HG03060 (cell line): ENCODE results near the gene AATF.

Source experiments
- ATAC-seq: cut with Tn5 transposase; IDR thresholded peaks from one replicate; pipeline ENCODE4 v1.9.1; 2021; ENCODE audit warnings: low read depth, moderate number of reproducible peaks; ENCODE audit not compliant: unreplicated experiment

The AATF gene

GRCh38 chr17:36977066-36977465 is 28.3 kb downstream of the AATF start:
- ATAC-seq = no peak

GRCh38 chr17:36977568-36977967 is 28.8 kb downstream of the AATF start:
- no peak for ATAC-seq

DNA sequence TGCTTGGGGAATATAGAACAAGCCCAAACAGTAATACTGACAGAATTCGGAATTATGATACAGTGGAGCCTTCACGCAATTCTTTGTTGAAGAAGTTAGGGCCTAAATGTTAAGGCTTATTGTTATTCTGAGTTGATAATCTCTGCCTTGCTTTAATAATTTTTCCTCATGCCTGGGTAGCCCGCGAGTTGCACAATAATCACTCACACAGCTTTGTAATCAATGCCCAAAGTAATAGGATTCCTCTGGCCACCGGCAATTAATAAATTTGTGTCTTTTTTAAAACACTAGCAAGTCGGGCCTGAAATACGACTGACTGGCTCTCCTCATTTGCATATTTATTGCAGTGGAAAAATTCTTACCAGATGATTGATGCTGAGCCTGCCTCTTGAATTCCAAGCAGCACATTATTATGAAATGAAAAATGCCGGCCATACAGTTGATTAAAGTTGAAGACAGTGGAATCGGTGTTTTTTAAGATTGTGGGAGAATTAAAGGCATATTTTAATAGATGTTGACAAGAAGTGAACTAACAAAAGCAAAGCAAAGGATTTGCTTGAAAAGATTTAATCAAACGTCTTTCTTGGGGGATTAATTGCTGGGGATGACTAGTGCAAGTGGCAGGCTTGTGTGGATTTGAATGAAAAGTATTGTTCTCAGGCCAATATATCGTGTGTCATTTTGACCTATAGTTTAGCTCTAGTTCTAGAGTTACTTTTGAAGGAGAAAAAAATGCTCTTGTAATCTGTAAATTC is 30.2 kb downstream of the AATF start:
- ATAC-seq = no peak

GRCh38 chr17:36979565-36979941 is 30.8 kb downstream of the AATF start:
- ATAC-seq = no peak

- ATAC-seq = no peak
Observed at GRCh38 chr17:36980280-36980761, 31.6 kb downstream of the AATF start.

GRCh38 chr17:36983618-36984017 is 34.9 kb downstream of the AATF start:
- no peak for ATAC-seq

- no peak for ATAC-seq
Observed at GRCh38 chr17:36989173-36989572, 40.4 kb downstream of the AATF start.

GRCh38 chr17:36992701-36993100 is 43.9 kb downstream of the AATF start:
- no peak for ATAC-seq

- no peak for ATAC-seq
Observed at GRCh38 chr17:36993227-36993626, 44.5 kb downstream of the AATF start.

GRCh38 chr17:36994438-36994837 is 45.7 kb downstream of the AATF start:
- no peak for ATAC-seq

DNA sequence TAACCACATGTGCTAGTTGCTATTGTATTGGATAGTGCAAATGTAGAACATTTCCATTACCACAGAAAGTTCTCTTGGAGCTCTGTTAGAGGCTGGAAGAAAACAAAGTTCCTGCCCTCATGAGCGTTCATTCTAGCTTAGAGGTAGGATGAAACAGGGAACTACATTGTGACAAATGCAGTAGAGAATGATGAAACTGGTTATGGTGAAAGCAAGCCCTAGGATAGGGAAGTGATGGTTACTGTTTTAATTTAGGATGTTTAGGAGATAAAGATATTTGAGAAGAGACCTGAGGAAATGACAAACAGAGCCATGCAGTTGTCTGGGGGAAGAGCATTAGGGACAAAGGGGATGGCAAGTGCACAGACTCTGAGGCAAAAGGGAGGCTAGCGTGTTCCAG is 50.7 kb downstream of the AATF start:
- no peak for ATAC-seq

DNA sequence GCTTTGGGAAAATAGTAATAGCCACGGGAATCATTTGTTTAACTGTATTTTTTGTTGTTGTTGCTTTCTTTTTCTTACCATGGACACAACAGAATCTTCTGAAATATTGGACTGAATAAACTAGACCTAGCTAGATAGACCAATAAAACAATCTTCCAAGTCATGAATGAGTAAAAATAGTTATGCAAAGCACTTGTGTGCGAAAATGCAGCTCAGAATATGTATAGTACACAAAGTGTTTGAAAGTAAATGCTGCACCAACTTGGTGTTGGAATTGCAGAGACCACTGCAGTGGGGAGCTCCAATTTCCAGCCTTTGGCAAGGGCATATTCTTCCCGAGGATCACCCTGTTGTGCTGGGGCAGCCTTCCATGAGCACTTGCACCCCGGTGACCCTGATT is 68.0 kb downstream of the AATF start:
- ATAC-seq = no peak

- ATAC-seq = no peak
Observed at GRCh38 chr17:37017404-37017803, 68.7 kb downstream of the AATF start.

- ATAC-seq = no peak
Observed at GRCh38 chr17:37019117-37019740, 70.5 kb downstream of the AATF start.

DNA sequence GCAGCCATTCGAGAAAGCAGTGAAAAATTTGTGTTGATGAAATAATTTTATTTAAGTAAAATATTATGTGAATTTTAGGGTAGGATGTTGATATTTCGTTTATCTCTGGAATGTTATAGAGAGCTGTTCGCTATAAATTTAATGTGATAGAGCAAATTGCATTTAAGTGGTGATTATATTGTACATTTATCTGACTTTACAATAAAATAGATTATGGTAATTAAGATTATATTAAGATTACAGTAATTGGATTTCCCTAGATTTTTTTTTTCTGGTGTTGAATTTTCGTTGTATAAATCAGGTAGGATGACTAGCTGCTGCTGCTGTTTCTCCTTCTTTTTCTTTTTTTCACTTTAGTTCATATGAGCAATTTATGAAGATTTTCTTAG is 71.0 kb downstream of the AATF start:
- ATAC-seq = no peak

GRCh38 chr17:37024181-37024637 is 75.5 kb downstream of the AATF start:
- no peak for ATAC-seq

GRCh38 chr17:37025238-37025637 is 76.5 kb downstream of the AATF start:
- ATAC-seq = no peak

DNA sequence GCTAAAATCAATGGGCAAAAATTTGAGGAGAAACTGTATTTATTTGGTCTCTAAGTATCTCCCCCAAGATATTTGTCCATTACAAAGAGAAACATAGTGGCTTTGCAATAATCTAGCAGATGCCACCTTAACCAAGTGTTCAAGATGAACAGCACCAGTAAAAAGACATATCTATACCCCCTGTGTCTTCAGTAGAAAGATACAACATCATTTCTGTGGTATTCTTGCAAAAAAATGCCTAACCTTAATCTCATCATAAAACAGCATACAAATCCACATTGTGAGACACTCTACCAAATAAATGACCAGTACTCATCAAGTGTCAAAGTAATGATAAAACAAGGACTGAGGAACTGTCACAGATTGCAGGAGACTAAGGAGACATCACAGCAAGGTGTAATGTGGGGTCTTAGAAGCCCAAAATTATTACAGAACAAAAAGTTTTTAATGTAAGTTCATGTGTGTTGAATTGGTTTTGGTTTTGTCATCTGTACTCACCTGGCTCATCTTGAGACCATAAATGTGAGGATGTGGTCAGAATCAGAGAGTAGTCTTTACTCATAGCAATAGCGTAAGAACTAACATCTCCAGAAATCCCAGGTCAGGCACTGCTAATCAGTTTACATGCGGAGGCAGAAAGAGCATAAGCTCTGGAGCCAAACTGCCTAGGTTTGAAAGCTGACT is 77.2 kb downstream of the AATF start:
- ATAC-seq = no peak

- no peak for ATAC-seq
Observed at GRCh38 chr17:37026531-37026869, 77.7 kb downstream of the AATF start.

DNA sequence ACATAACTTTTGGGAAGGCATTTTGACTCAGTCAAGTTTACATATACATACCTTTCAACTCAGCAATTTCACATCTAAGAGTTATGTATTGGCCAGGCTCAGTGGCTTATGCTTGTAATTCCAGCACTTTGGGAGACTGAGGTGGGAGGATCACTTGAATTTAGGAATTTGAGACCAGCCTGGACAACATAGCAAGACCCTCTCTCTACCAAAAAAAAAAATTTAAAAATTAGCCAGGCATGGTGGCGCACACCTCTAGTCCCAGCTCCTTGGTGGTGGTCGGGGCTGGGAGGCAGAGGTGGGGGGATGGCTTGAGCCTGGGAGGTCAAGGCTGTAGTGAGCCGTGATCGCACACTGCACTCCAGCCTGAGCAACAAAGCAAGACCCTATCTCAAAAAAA is 79.3 kb downstream of the AATF start:
- no peak for ATAC-seq

- no peak for ATAC-seq
Observed at GRCh38 chr17:37031493-37032083, 82.8 kb downstream of the AATF start.
